ENCODE measurements around the gene HNRNPLL.
A peak's percentile ranks its signal among the peaks of the same experiment; 100 is the strongest.
"Not testable (repeated sequence)": the region's sequence is repeated elsewhere in the genome, so short reads cannot be mapped to it uniquely, and the experiment has no call there.

Gene HNRNPLL

GRCh38 chr2:38602732-38603401 is at the start of gene HNRNPLL:
Gene HNRNPLL (minus strand): TSS chr2:38602928. CDS start chr2:38602626, 302 bp downstream.
- peak; percentile 92 to 93 for DNase-seq

- DNase-seq = no peak
Observed at GRCh38 chr2:38650717-38651116, 48.0 kb upstream of the HNRNPLL start.

GRCh38 chr2:38650012-38650411 is 47.3 kb upstream of the HNRNPLL start:
- no peak for DNase-seq

- DNase-seq = no peak
Observed at GRCh38 chr2:38649176-38649728, 46.5 kb upstream of the HNRNPLL start.

GRCh38 chr2:38648107-38648761 is 45.5 kb upstream of the HNRNPLL start:
- DNase-seq = no peak

- DNase-seq = not testable (repeated sequence)
Observed at GRCh38 chr2:38643683-38644511, 41.2 kb upstream of the HNRNPLL start.

- no peak for DNase-seq
Observed at GRCh38 chr2:38643021-38643671, 40.4 kb upstream of the HNRNPLL start.

GRCh38 chr2:38642373-38643017 is 39.8 kb upstream of the HNRNPLL start:
- not testable (repeated sequence) for DNase-seq

GRCh38 chr2:38636069-38636468 is 33.3 kb upstream of the HNRNPLL start:
- no peak for DNase-seq

GRCh38 chr2:38635139-38635538 is 32.4 kb upstream of the HNRNPLL start:
- DNase-seq = no peak

- DNase-seq = no peak
Observed at GRCh38 chr2:38634684-38635083, 32.0 kb upstream of the HNRNPLL start.

GRCh38 chr2:38633895-38634294 is 31.2 kb upstream of the HNRNPLL start:
- DNase-seq = no peak

- no peak for DNase-seq
Observed at GRCh38 chr2:38632980-38633379, 30.3 kb upstream of the HNRNPLL start.

- DNase-seq = no peak
Observed at GRCh38 chr2:38631976-38632375, 29.2 kb upstream of the HNRNPLL start.

- DNase-seq = no peak
Observed at GRCh38 chr2:38629684-38630083, 27.0 kb upstream of the HNRNPLL start.

- no peak for DNase-seq
Observed at GRCh38 chr2:38627391-38627790, 24.7 kb upstream of the HNRNPLL start.

- DNase-seq = peak in 1 of 2 experiments; percentile 7
Observed at GRCh38 chr2:38626326-38627035, 23.8 kb upstream of the HNRNPLL start.

- DNase-seq = no peak
Observed at GRCh38 chr2:38622210-38622609, 19.5 kb upstream of the HNRNPLL start.

GRCh38 chr2:38621018-38621417 is 18.3 kb upstream of the HNRNPLL start:
- no peak for DNase-seq

- no peak for DNase-seq
Observed at GRCh38 chr2:38620282-38620977, 17.7 kb upstream of the HNRNPLL start.
